ENCODE results near the gene CFAP161. TPM values are rescaled to one million over a fixed set of nuclear protein-coding genes. Genes with fewer than 3 reads are reported as not detected.

CFAP161 gene
- total and polyA plus RNA-seq, 4 donors = 2.4 to 11.2 (median 3.9) TPM

GRCh38 chr15:81161160-81161673, 27.1 kb downstream of the CFAP161 start:
- Histone ChIP-seq H3K27ac (ENCODE audit: low read depth in 1 of 2, low read length in 1 of 2) (peak overlapping the region in 1 of 2 donors; percentile 17), H3K4me1 (ENCODE audit: control insufficient read depth in 5 of 5, insufficient read depth in 5 of 5, low read length in 5 of 5) (peaks cover 0 to 12% (median 6%) of the 10 kb centered on the region in 5 donors), H3K27me3 (ENCODE audit: control insufficient read depth in 3 of 3, insufficient read depth in 3 of 3, low read length in 2 of 3) (no peaks in the 10 kb centered on the region), H3K9ac (ENCODE audit: insufficient read depth in 1 of 2, low read length in 2 of 2) (no peak overlapping the region), H3K4me3 (no peak overlapping the region), H3K9me3 (ENCODE audit: control insufficient read depth in 4 of 4, insufficient read depth in 3 of 4, low read length in 3 of 4) (no peaks in the 10 kb centered on the region), H3K36me3 (ENCODE audit: control insufficient read depth in 4 of 4, insufficient read depth in 4 of 4, low read length in 4 of 4) (no peaks in the 10 kb centered on the region)
- DNase-seq = no peak
- ATAC-seq (ENCODE audit: insufficient read depth, low FRiP score) = no peak
- 14 to 17% methylated on average over 4 of the region's 4 CpGs for whole genome bisulfite sequencing, 2 donors
- TF ChIP-seq CTCF (IDR thresholded peaks at IDR 0.05; ENCODE audit: control extremely low read depth, extremely low read depth) = no peak

- ATAC-seq (ENCODE audit: insufficient read depth, low FRiP score) = no peak
- no peaks in the 10 kb centered on the region for H3K9me3 ChIP-seq (ENCODE audit: control insufficient read depth in 4 of 4, insufficient read depth in 3 of 4, low read length in 3 of 4)
- H3K27me3 ChIP-seq (ENCODE audit: control insufficient read depth in 3 of 3, insufficient read depth in 3 of 3, low read length in 2 of 3) = no peaks in the 10 kb centered on the region
- H3K4me1 ChIP-seq (ENCODE audit: control insufficient read depth in 5 of 5, insufficient read depth in 5 of 5, low read length in 5 of 5) = peaks cover 0 to 12% (median 6%) of the 10 kb centered on the region in 5 donors
- H3K36me3 ChIP-seq (ENCODE audit: control insufficient read depth in 4 of 4, insufficient read depth in 4 of 4, low read length in 4 of 4) = no peaks in the 10 kb centered on the region
- H3K27ac ChIP-seq (ENCODE audit: low read depth in 1 of 2, low read length in 1 of 2) = peak overlapping the region; percentile 3 to 17
- whole genome bisulfite sequencing, 2 donors = 72 to 76% methylated on average over 7 of the region's 7 CpGs
- no peak for TF ChIP-seq CTCF (IDR thresholded peaks at IDR 0.05; ENCODE audit: control extremely low read depth, extremely low read depth)
- DNase-seq = no peak
- no peak overlapping the region for H3K4me3 ChIP-seq
- H3K9ac ChIP-seq (ENCODE audit: insufficient read depth in 1 of 2, low read length in 2 of 2) = no peak overlapping the region
Observed at GRCh38 chr15:81161851-81162250, 27.8 kb downstream of the CFAP161 start.

GRCh38 chr15:81163961-81164800, 30.1 kb downstream of the CFAP161 start:
- no peaks in the 10 kb centered on the region for H3K27me3 ChIP-seq (ENCODE audit: control insufficient read depth in 3 of 3, insufficient read depth in 3 of 3, low read length in 2 of 3)
- DNase-seq (peak in 1 of 3 donors; percentile 52), ATAC-seq (ENCODE audit: insufficient read depth, low FRiP score) (no peak)
- H3K4me1 ChIP-seq (ENCODE audit: control insufficient read depth in 5 of 5, insufficient read depth in 5 of 5, low read length in 5 of 5) = peaks cover 4 to 12% (median 6%) of the 10 kb centered on the region in 5 donors
- WGBS, 2 donors = 68 to 74% methylated on average over 3 of the region's 3 CpGs
- H3K27ac ChIP-seq (ENCODE audit: low read depth in 1 of 2, low read length in 1 of 2) = peak overlapping the region in 1 of 2 donors; percentile 36
- no peak overlapping the region for H3K9ac ChIP-seq (ENCODE audit: insufficient read depth in 1 of 2, low read length in 2 of 2)
- H3K4me3 ChIP-seq = no peak overlapping the region
- no peak for TF ChIP-seq CTCF (IDR thresholded peaks at IDR 0.05; ENCODE audit: control extremely low read depth, extremely low read depth)
- no peaks in the 10 kb centered on the region for H3K9me3 ChIP-seq (ENCODE audit: control insufficient read depth in 4 of 4, insufficient read depth in 3 of 4, low read length in 3 of 4)
- no peaks in the 10 kb centered on the region for H3K36me3 ChIP-seq (ENCODE audit: control insufficient read depth in 4 of 4, insufficient read depth in 4 of 4, low read length in 4 of 4)

Data from lung (tissue), 12 donors.